OCI-LY3 (cell line): Measurements from ENCODE around the gene AGBL5.

Source experiments
- EZH2phosphoT487 ChIP-seq: fragments of 200-600 bp; shearing (Covaris generic); IDR thresholded peaks from 2 replicates; pipeline ENCODE4 v1.6.1; 2018; ENCODE audit warnings: antibody characterized with exemption, mixed run types, low read depth
- TF ChIP-seq, protein P1 (sequence below): fragments of 200-600, 300-600 bp; sonication (generic); IDR thresholded peaks from 2 replicates; pipeline ENCODE4 v1.5.1; 2014; ENCODE audit warnings: antibody characterized with exemption, low read length, low read depth

GRCh38 chr2:27073782-27074181 is 22.3 kb downstream of the AGBL5 start:
- TF ChIP-seq, protein P1, sequence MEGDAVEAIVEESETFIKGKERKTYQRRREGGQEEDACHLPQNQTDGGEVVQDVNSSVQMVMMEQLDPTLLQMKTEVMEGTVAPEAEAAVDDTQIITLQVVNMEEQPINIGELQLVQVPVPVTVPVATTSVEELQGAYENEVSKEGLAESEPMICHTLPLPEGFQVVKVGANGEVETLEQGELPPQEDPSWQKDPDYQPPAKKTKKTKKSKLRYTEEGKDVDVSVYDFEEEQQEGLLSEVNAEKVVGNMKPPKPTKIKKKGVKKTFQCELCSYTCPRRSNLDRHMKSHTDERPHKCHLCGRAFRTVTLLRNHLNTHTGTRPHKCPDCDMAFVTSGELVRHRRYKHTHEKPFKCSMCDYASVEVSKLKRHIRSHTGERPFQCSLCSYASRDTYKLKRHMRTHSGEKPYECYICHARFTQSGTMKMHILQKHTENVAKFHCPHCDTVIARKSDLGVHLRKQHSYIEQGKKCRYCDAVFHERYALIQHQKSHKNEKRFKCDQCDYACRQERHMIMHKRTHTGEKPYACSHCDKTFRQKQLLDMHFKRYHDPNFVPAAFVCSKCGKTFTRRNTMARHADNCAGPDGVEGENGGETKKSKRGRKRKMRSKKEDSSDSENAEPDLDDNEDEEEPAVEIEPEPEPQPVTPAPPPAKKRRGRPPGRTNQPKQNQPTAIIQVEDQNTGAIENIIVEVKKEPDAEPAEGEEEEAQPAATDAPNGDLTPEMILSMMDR = no peak
- TF ChIP-seq EZH2phosphoT487 = no peak
